ENCODE data around the gene ATG14. TPM values are rescaled to one million over a fixed set of nuclear protein-coding genes. Genes with fewer than 3 reads are reported as not detected.
A peak's percentile ranks its signal among the peaks of the same experiment; 100 is the strongest.
"Not testable (repeated sequence)": the region's sequence is repeated elsewhere in the genome, so short reads cannot be mapped to it uniquely, and the experiment has no call there.

ATG14 gene
- total RNA-seq, 2 donors from 2014 or later: 7.2 to 7.3 TPM

- H3K4me1 Mint-ChIP-seq (ENCODE audit: low read depth in 2 of 2): peaks cover 25 to 27% of the 10 kb centered on the region in 2 donors
- DNase-seq (ENCODE audit: low spot score): no peak
- no peaks in the 10 kb centered on the region for H3K9me3 Mint-ChIP-seq
- no peak for ATAC-seq
- H3K4me3 Mint-ChIP-seq: no peak overlapping the region
- H3K27me3 Mint-ChIP-seq: no peaks in the 10 kb centered on the region
- no peak overlapping the region for H3K27ac Mint-ChIP-seq
- H3K36me3 Mint-ChIP-seq: peaks cover 5% of the 10 kb centered on the region
Measured at GRCh38 chr14:55347748-55348147, 63.9 kb downstream of the ATG14 start.

DNA sequence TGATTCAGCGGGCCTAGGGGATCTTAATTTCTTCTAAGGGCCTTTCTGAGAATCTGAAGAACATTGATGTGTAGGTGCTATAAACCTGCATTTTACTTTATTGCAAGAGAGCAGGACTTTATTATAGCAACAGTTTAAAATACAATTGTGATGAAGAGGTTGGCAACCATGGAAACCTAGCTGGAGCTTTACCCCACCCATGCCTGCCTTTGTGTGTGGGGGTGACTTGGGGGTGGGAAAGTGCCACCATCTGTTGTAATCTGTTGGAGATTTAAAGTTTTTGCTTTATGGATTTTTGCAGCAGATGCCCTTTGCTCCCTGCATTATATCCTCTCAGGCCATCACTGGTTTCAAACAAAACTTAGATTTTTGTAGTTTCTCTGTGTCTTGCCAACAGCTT is 64.6 kb downstream of the ATG14 start:
- Mint-ChIP-seq H3K9me3 (no peaks in the 10 kb centered on the region), H3K4me3 (no peak overlapping the region), H3K27me3 (no peaks in the 10 kb centered on the region), H3K36me3 (peaks cover 5% of the 10 kb centered on the region), H3K27ac (no peak overlapping the region), H3K4me1 (ENCODE audit: low read depth in 2 of 2) (peaks cover 25 to 27% of the 10 kb centered on the region in 2 donors)
- DNase-seq (ENCODE audit: low spot score): no peak
- no peak for ATAC-seq

GRCh38 chr14:55344582-55345163 is 67.0 kb downstream of the ATG14 start:
- H3K27me3 Mint-ChIP-seq; DNase-seq (ENCODE audit: low spot score); H3K36me3 Mint-ChIP-seq; ATAC-seq; H3K4me3 Mint-ChIP-seq; H3K9me3 Mint-ChIP-seq: not testable (repeated sequence)
- Mint-ChIP-seq H3K4me1 (ENCODE audit: low read depth in 2 of 2) (peaks cover 38 to 43% of the 10 kb centered on the region in 2 donors), H3K27ac (peak overlapping the region in 1 of 2 donors; percentile 37)

- Mint-ChIP-seq H3K27me3 (no peaks in the 10 kb centered on the region), H3K4me1 (ENCODE audit: low read depth in 2 of 2) (peaks cover 50 to 63% of the 10 kb centered on the region in 2 donors), H3K4me3 (no peak overlapping the region), H3K36me3 (no peaks in the 10 kb centered on the region), H3K27ac (no peak overlapping the region), H3K9me3 (no peaks in the 10 kb centered on the region)
- ATAC-seq: no peak
- no peak for DNase-seq (ENCODE audit: low spot score)
Measured at GRCh38 chr14:55341781-55342180, 69.8 kb downstream of the ATG14 start.

DNA sequence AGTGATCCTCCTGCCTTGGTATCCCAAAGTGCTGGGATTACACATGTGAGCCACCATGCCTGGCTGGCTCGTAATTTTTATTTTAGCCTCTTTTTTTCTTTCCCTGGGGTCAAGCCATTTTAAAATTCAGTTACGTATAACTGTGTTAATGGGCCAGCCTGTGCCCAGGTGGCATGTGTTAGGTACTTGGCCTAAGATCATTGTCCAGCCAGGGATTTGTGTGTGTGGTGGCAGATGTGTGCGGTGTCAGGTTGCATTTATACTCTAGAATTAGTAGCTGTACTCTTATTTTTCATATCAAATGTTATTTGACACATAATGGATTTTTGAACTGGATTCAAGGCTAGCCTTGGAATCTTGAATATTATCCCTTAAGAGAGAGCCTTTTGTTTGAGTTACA is 71.1 kb downstream of the ATG14 start:
- ATAC-seq: no peak
- Mint-ChIP-seq H3K4me1 (ENCODE audit: low read depth in 2 of 2) (peaks cover 48 to 62% of the 10 kb centered on the region in 2 donors), H3K4me3 (no peak overlapping the region), H3K27me3 (no peaks in the 10 kb centered on the region), H3K27ac (peak overlapping the region in 1 of 2 donors; percentile 43), H3K36me3 (no peaks in the 10 kb centered on the region), H3K9me3 (no peaks in the 10 kb centered on the region)
- no peak for DNase-seq (ENCODE audit: low spot score)

- Mint-ChIP-seq H3K9me3 (no peaks in the 10 kb centered on the region), H3K36me3 (no peaks in the 10 kb centered on the region)
Measured at GRCh38 chr14:55339770-55340169, 71.9 kb downstream of the ATG14 start.

GRCh38 chr14:55336691-55337090 is 74.9 kb downstream of the ATG14 start:
- Mint-ChIP-seq H3K36me3 (no peaks in the 10 kb centered on the region), H3K4me3 (peak overlapping the region; percentile 71), H3K4me1 (ENCODE audit: low read depth in 2 of 2) (peaks cover 67 to 83% of the 10 kb centered on the region in 2 donors), H3K27me3 (no peaks in the 10 kb centered on the region), H3K27ac (peak overlapping the region; percentile 78 to 88), H3K9me3 (no peaks in the 10 kb centered on the region)
- ATAC-seq: peak in 1 of 2 donors; percentile 12
- no peak for DNase-seq (ENCODE audit: low spot score)

More at GRCh38 chr14:55339770-55340169, 71.9 kb downstream of the ATG14 start:
- DNase-seq (ENCODE audit: low spot score): no peak
- peak overlapping the region; percentile 50 to 78 for H3K27ac Mint-ChIP-seq
- peaks cover 48 to 61% of the 10 kb centered on the region in 2 donors for H3K4me1 Mint-ChIP-seq (ENCODE audit: low read depth in 2 of 2)
- no peak overlapping the region for H3K4me3 Mint-ChIP-seq
- no peaks in the 10 kb centered on the region for H3K27me3 Mint-ChIP-seq
- ATAC-seq: peak in 1 of 2 donors; percentile 30

- peak overlapping the region; percentile 78 to 82 for H3K27ac Mint-ChIP-seq
- H3K36me3 Mint-ChIP-seq: no peaks in the 10 kb centered on the region
- ATAC-seq: no peak
- peak overlapping the region; percentile 71 for H3K4me3 Mint-ChIP-seq
- H3K27me3 Mint-ChIP-seq: no peaks in the 10 kb centered on the region
- peaks cover 65 to 80% of the 10 kb centered on the region in 2 donors for H3K4me1 Mint-ChIP-seq (ENCODE audit: low read depth in 2 of 2)
- H3K9me3 Mint-ChIP-seq: no peaks in the 10 kb centered on the region
- DNase-seq (ENCODE audit: low spot score): no peak
Measured at GRCh38 chr14:55336162-55336561, 75.5 kb downstream of the ATG14 start.

- H3K27ac Mint-ChIP-seq: peak overlapping the region; percentile 78 to 84
- peak in 1 of 2 donors; percentile 49 for ATAC-seq
- peak overlapping the region; percentile 88 for H3K4me3 Mint-ChIP-seq
- H3K27me3 Mint-ChIP-seq: no peaks in the 10 kb centered on the region
- no peaks in the 10 kb centered on the region for H3K36me3 Mint-ChIP-seq
- DNase-seq (ENCODE audit: low spot score): no peak
- H3K9me3 Mint-ChIP-seq: no peaks in the 10 kb centered on the region
- H3K4me1 Mint-ChIP-seq (ENCODE audit: low read depth in 2 of 2): peaks cover 62 to 78% of the 10 kb centered on the region in 2 donors
Measured at GRCh38 chr14:55333711-55334485, 77.7 kb downstream of the ATG14 start.

- peak overlapping the region; percentile 78 to 84 for H3K27ac Mint-ChIP-seq
- H3K27me3 Mint-ChIP-seq: no peaks in the 10 kb centered on the region
- ATAC-seq (peak; percentile 43 to 66), DNase-seq (ENCODE audit: low spot score) (no peak)
- H3K36me3 Mint-ChIP-seq: no peaks in the 10 kb centered on the region
- peaks cover 63 to 76% of the 10 kb centered on the region in 2 donors for H3K4me1 Mint-ChIP-seq (ENCODE audit: low read depth in 2 of 2)
- H3K4me3 Mint-ChIP-seq: peak overlapping the region; percentile 88
- H3K9me3 Mint-ChIP-seq: no peaks in the 10 kb centered on the region
Measured at GRCh38 chr14:55332654-55333570, 78.7 kb downstream of the ATG14 start.

GRCh38 chr14:55329999-55330710 is 81.5 kb downstream of the ATG14 start:
- no peak for DNase-seq (ENCODE audit: low spot score)
- H3K4me1 Mint-ChIP-seq (ENCODE audit: low read depth in 2 of 2): peaks cover 59 to 71% of the 10 kb centered on the region in 2 donors

GRCh38 chr14:55328317-55328716 is 83.3 kb downstream of the ATG14 start:
- DNase-seq (ENCODE audit: low spot score) (no peak), ATAC-seq (no peak)
- Mint-ChIP-seq H3K4me3 (no peak overlapping the region), H3K4me1 (ENCODE audit: low read depth in 2 of 2) (peaks cover 40 to 52% of the 10 kb centered on the region in 2 donors), H3K9me3 (no peaks in the 10 kb centered on the region), H3K27me3 (no peaks in the 10 kb centered on the region), H3K27ac (no peak overlapping the region), H3K36me3 (no peaks in the 10 kb centered on the region)

More at GRCh38 chr14:55329999-55330710, 81.5 kb downstream of the ATG14 start:
- H3K27ac Mint-ChIP-seq: peak overlapping the region; percentile 30 to 67
- no peaks in the 10 kb centered on the region for H3K36me3 Mint-ChIP-seq
- H3K27me3 Mint-ChIP-seq: no peaks in the 10 kb centered on the region
- H3K4me3 Mint-ChIP-seq: peak overlapping the region; percentile 40
- peak; percentile 59 to 62 for ATAC-seq
- H3K9me3 Mint-ChIP-seq: no peaks in the 10 kb centered on the region

GRCh38 chr14:55327179-55327578 is 84.5 kb downstream of the ATG14 start:
- DNase-seq (ENCODE audit: low spot score): no peak

More at GRCh38 chr14:55327179-55327578, 84.5 kb downstream of the ATG14 start:
- no peak for ATAC-seq
- Mint-ChIP-seq H3K4me3 (no peak overlapping the region), H3K9me3 (no peaks in the 10 kb centered on the region), H3K4me1 (ENCODE audit: low read depth in 2 of 2) (peaks cover 32 to 41% of the 10 kb centered on the region in 2 donors), H3K27ac (peak overlapping the region in 1 of 2 donors; percentile 1), H3K36me3 (no peaks in the 10 kb centered on the region), H3K27me3 (no peaks in the 10 kb centered on the region)

Data from natural killer cell treated with Interleukin-12 subunit alpha and Interleukin-12 subunit beta and Interleukin-15 and Interleukin-18, amount 100 ng/mL, for 72 hours (primary cell).